WTC11 (cell line): Measurements from ENCODE around the gene FGF14.

ENCODE experiments used
- CBFB ChIP-seq: sonication (generic); formaldehyde crosslinking; IDR thresholded peaks from 2 replicates; pipeline ENCODE4 v1.8.1; 2022; ENCODE audit warnings: mild to moderate bottlenecking, low read depth, missing genetic modification reagents
- ESRRA ChIP-seq: sonication (generic); formaldehyde crosslinking; IDR thresholded peaks from 2 replicates; pipeline ENCODE4 v1.8.1; 2022; ENCODE audit warnings: mild to moderate bottlenecking, missing genetic modification reagents, borderline replicate concordance
- FOXP1 ChIP-seq: sonication (generic); formaldehyde crosslinking; IDR thresholded peaks from 2 replicates; pipeline ENCODE4 v1.8.0; 2022; ENCODE audit warnings: missing genetic modification reagents, mild to moderate bottlenecking, moderate library complexity, borderline replicate concordance
- JAZF1 ChIP-seq: fragments of 250-450 bp; sonication (Bioruptor Pico); IDR thresholded peaks from 2 replicates; pipeline ENCODE4 v1.9.0; 2021; ENCODE audit warnings: moderate library complexity, mild to moderate bottlenecking, inconsistent platforms
- MXD4 ChIP-seq: fragments of 250-450 bp; sonication (Bioruptor Pico); IDR thresholded peaks from 2 replicates; pipeline ENCODE4 v1.8.0; 2021; ENCODE audit warnings: mild to moderate bottlenecking, moderate library complexity, borderline replicate concordance
- NR1H2 ChIP-seq: sonication (generic); formaldehyde crosslinking; IDR thresholded peaks from 2 replicates; pipeline ENCODE4 v1.9.0; 2021; ENCODE audit warnings: mild to moderate bottlenecking, moderate library complexity, missing genetic modification reagents
- RORB ChIP-seq: fragments of 250-450 bp; sonication (Bioruptor Pico); IDR thresholded peaks from 2 replicates; pipeline ENCODE4 v1.9.0; 2021; ENCODE audit warnings: mild to moderate bottlenecking
- SMAD4 ChIP-seq: sonication (generic); formaldehyde crosslinking; IDR thresholded peaks from 2 replicates; pipeline ENCODE4 v1.8.0; 2022; ENCODE audit warnings: mild to moderate bottlenecking, missing genetic modification reagents
- USF1 ChIP-seq: sonication (generic); formaldehyde crosslinking; IDR thresholded peaks from 2 replicates; pipeline ENCODE4 v1.8.0; 2022; ENCODE audit warnings: mild to moderate bottlenecking, missing genetic modification reagents
- ZNF281 ChIP-seq: sonication (generic); formaldehyde crosslinking; IDR thresholded peaks from 2 replicates; pipeline ENCODE4 v1.8.0; 2023; ENCODE audit warnings: mild to moderate bottlenecking, missing genetic modification reagents
- ZNF396 ChIP-seq: fragments of 250-450 bp; sonication (Bioruptor Pico); IDR thresholded peaks from 2 replicates; pipeline ENCODE4 v1.8.0; 2021; ENCODE audit warnings: mild to moderate bottlenecking, moderate library complexity, borderline replicate concordance
- TF ChIP-seq, protein P1 (sequence below): fragments of 200-600 bp; IDR thresholded peaks from 2 replicates; pipeline ENCODE4 v1.8.0; 2022; ENCODE audit warnings: antibody characterized with exemption

GRCh38 chr13:102002287-102002686 is 399.6 kb downstream of the FGF14 start:
- TF ChIP-seq NR1H2 (CRISPR knock-in tag) (no peak), USF1 (CRISPR knock-in tag) (no peak), RORB (CRISPR knock-in tag) (no peak), ZNF281 (no peak), SMAD4 (CRISPR knock-in tag) (no peak), FOXP1 (CRISPR knock-in tag) (no peak), CBFB (no peak), MXD4 (CRISPR knock-in tag) (no peak), ZNF396 (CRISPR knock-in tag) (no peak), JAZF1 (CRISPR knock-in tag) (no peak), ESRRA (CRISPR knock-in tag) (no peak)
- TF ChIP-seq, protein P1, sequence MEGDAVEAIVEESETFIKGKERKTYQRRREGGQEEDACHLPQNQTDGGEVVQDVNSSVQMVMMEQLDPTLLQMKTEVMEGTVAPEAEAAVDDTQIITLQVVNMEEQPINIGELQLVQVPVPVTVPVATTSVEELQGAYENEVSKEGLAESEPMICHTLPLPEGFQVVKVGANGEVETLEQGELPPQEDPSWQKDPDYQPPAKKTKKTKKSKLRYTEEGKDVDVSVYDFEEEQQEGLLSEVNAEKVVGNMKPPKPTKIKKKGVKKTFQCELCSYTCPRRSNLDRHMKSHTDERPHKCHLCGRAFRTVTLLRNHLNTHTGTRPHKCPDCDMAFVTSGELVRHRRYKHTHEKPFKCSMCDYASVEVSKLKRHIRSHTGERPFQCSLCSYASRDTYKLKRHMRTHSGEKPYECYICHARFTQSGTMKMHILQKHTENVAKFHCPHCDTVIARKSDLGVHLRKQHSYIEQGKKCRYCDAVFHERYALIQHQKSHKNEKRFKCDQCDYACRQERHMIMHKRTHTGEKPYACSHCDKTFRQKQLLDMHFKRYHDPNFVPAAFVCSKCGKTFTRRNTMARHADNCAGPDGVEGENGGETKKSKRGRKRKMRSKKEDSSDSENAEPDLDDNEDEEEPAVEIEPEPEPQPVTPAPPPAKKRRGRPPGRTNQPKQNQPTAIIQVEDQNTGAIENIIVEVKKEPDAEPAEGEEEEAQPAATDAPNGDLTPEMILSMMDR = no peak
